Measurements from ENCODE around the gene ZNF554.

The ZNF554 gene

DNA sequence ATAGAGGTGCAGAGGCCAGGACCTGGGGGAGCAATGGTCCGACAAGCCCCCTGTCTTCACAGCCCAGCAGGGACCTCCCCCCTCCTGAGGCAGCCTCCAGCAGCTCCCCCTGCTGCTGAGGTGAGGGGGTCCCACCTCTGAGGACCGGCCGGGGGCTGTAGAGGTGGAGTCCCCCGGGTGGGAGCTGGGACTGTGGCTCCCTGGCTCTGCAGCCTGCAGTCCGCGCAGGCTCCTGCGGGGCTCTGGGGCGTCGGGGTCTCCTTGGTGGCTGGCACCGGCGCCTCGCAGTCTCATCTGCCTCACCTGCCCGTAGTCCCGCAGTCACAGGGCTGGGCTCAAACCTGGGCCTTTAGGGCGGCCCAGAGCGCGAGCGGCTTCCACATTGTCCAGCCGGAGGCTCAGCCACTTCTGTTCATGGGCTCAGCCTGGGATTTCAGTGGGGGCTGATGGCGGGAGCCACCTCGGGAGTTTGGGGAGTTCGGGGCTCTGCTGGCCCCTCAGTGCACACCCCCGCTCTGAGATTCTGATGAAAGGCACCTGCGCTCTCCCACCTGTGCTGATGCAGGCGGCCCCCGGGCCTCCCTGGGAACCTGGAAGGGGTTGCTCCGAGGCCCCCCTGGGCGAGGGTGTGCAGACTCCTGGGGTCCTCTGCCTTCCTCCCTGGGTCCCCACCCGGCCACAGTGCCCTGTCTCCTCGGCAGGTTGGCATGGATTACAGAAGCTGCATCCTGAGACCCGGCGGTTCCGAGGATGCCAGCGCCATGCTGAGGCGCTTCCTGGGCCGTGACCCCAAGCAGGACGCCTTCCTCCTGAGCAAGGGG, 7.0 kb upstream of the ZNF554 start:
- Mint-ChIP-seq H3K27ac (no peak overlapping the region), H3K4me1 (no peaks in the 10 kb centered on the region), H3K4me3 (no peak overlapping the region), H3K36me3 (ENCODE audit: low read depth) (peaks cover 15% of the 10 kb centered on the region), H3K9me3 (no peaks in the 10 kb centered on the region), H3K27me3 (ENCODE audit: low read depth) (no peaks in the 10 kb centered on the region)
- TF ChIP-seq, protein P1, sequence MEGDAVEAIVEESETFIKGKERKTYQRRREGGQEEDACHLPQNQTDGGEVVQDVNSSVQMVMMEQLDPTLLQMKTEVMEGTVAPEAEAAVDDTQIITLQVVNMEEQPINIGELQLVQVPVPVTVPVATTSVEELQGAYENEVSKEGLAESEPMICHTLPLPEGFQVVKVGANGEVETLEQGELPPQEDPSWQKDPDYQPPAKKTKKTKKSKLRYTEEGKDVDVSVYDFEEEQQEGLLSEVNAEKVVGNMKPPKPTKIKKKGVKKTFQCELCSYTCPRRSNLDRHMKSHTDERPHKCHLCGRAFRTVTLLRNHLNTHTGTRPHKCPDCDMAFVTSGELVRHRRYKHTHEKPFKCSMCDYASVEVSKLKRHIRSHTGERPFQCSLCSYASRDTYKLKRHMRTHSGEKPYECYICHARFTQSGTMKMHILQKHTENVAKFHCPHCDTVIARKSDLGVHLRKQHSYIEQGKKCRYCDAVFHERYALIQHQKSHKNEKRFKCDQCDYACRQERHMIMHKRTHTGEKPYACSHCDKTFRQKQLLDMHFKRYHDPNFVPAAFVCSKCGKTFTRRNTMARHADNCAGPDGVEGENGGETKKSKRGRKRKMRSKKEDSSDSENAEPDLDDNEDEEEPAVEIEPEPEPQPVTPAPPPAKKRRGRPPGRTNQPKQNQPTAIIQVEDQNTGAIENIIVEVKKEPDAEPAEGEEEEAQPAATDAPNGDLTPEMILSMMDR (IDR thresholded peaks at IDR 0.05; ENCODE audit: unreplicated experiment in 3 of 3): no peak

DNA sequence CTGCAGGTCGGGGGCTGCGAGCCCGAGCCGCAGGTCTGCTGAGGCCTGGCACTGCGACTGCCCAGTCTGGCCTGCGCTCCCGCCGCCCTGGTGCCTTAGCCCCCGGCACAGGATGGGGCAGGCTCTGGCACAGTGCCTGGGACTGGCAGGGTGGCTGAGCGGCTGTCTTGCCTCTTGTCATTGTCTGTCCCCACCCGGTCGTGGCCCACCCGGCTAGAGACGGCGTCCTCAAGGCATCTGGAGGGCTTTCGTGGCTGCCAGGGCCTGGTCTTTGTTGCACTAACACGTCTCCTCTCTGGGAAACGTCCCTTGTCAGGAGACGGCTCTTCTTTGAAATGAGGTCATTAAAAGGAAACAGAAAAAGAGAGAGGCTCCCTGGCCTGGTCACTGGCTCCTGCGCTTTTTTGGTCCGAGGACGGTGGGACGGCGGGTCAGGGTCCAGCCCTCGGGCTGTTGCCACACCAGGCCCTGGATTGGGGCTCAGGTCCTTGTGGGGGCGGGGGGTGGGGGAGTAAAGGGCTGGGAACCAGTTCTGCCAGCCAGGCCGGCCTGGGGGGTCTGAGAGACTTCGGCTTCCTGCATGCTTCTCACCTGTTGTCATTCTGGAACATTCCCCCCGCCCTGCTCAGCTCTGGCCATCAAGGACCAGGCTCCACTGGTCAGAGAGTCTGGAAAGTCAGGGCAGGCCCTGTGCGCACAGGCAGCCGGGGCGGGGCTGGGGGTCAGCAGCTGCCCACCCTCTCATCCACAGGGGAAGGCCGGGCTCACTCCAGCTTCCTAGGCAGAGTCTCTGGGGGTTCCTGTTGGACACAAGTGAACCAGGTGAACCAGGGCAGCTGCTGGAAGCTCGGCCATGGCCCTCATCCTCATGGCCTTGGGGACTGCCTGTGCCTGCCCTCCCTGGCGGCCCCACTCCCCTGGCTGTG, 6.2 kb upstream of the ZNF554 start:
- TF ChIP-seq, protein P1 (IDR thresholded peaks at IDR 0.05; ENCODE audit: unreplicated experiment in 3 of 3): no peak
- no peaks in the 10 kb centered on the region for H3K27me3 Mint-ChIP-seq (ENCODE audit: low read depth)

DNA sequence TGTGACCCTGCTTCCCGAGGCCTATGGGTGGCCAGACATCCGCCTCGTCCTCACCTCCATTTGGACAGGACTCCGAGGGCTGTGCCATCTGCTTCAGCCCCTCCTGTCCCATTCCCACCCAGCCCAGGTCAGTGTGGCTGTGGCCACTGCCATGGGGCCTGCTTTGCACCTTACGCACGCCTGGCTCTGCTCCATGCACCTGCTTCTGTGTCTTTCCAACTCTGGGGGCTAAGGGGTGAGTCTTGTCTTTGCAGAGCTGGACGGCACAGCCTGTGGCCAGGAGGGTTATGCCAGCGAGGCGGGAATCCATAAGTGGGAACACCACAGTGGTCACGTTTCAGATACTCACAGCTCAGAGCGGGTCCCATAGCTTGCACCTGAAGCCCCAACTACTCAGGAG, 5.2 kb upstream of the ZNF554 start:
- Mint-ChIP-seq H3K27me3 (ENCODE audit: low read depth) (no peaks in the 10 kb centered on the region), H3K4me1 (no peaks in the 10 kb centered on the region), H3K4me3 (no peak overlapping the region), H3K36me3 (ENCODE audit: low read depth) (peaks cover 5% of the 10 kb centered on the region), H3K9me3 (no peaks in the 10 kb centered on the region), H3K27ac (no peak overlapping the region)
- TF ChIP-seq, protein P1 (IDR thresholded peaks at IDR 0.05; ENCODE audit: unreplicated experiment in 3 of 3): no peak

More for the DNA sequence above, 6.2 kb upstream of the ZNF554 start:
- Mint-ChIP-seq H3K4me1 (no peaks in the 10 kb centered on the region), H3K27ac (no peak overlapping the region), H3K4me3 (no peak overlapping the region), H3K9me3 (no peaks in the 10 kb centered on the region), H3K36me3 (ENCODE audit: low read depth) (peaks cover 14% of the 10 kb centered on the region)

DNA sequence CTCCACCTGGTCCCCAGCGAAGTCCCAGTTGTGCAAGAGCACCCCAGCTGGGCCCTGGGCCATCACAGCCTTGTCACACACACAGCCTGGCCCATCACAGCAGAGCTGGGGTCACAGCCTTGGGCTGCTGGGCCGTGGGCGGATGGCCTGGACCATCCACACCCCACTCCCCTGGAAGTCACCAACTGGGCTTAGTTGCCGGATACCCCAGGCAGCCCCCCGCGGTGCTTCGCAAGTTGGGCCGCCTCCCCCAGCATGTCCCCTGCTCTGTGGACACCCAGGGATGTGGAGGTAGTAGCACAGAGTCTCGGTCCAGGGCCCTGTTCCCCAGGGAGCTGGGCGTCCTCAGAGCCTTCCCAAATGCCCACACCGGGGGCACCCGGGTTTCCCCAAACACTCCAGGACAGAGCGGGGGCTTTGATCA, 4.5 kb upstream of the ZNF554 start:
- TF ChIP-seq, protein P1 (IDR thresholded peaks at IDR 0.05; ENCODE audit: unreplicated experiment in 3 of 3): no peak
- Mint-ChIP-seq H3K4me1 (no peaks in the 10 kb centered on the region), H3K27me3 (ENCODE audit: low read depth) (no peaks in the 10 kb centered on the region), H3K9me3 (no peaks in the 10 kb centered on the region), H3K36me3 (ENCODE audit: low read depth) (peaks cover 3% of the 10 kb centered on the region), H3K4me3 (no peak overlapping the region), H3K27ac (no peak overlapping the region)

DNA sequence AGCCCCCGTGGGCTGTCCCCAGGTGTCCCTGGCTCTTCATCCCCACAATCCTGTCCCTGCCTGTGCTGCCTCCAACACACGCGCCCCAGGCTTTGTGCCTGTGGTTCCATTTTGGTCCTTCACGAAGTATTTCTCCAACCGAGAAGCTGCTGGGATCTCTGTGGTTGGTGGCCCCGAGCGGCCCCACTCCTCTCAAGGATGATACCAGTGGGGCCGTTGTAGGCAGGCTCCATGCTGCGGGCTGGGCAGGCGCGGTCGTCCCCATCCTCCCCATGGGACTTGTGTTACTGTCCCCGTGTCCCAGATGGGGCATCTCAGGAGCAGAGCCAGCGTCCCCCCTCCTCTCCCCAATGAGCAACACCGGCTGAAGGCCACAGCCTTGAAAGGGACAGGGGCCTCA, 3.7 kb upstream of the ZNF554 start:
- TF ChIP-seq, protein P1 (IDR thresholded peaks at IDR 0.05; ENCODE audit: unreplicated experiment in 3 of 3): no peak
- Mint-ChIP-seq H3K27ac (no peak overlapping the region), H3K9me3 (no peaks in the 10 kb centered on the region), H3K36me3 (ENCODE audit: low read depth) (peaks cover 3% of the 10 kb centered on the region), H3K27me3 (ENCODE audit: low read depth) (no peaks in the 10 kb centered on the region), H3K4me3 (no peak overlapping the region), H3K4me1 (no peaks in the 10 kb centered on the region)
